Stimulated activated CD4-positive, alpha-beta T cell treated with anti-CD3 and anti-CD28 coated beads, Interleukin-15, amount 100 ng/mL, for 24 hours (primary cell): Measurements from ENCODE around the gene STAT3.
"Not testable (repeated sequence)": the region's sequence is repeated elsewhere in the genome, so short reads cannot be mapped to it uniquely, and the experiment has no call there.

Source experiments
- DNase-seq: peaks from one replicate; pipeline ENCODE4 v3.0.0-alpha.2; 2020

STAT3 gene

GRCh38 chr17:42312285-42313130, 75.7 kb downstream of the STAT3 start:
- DNase-seq = peak; percentile 89

GRCh38 chr17:42312035-42312284, 76.3 kb downstream of the STAT3 start:
- no peak for DNase-seq

GRCh38 chr17:42311240-42312034, 76.8 kb downstream of the STAT3 start:
- DNase-seq = peak; percentile 51

- DNase-seq = peak; percentile 54
Observed at GRCh38 chr17:42310787-42311215, 77.4 kb downstream of the STAT3 start.

- DNase-seq = no peak
Observed at GRCh38 chr17:42309986-42310786, 78.1 kb downstream of the STAT3 start.

- no peak for DNase-seq
Observed at GRCh38 chr17:42309142-42309541, 79.1 kb downstream of the STAT3 start.

GRCh38 chr17:42308446-42308845, 79.8 kb downstream of the STAT3 start:
- no peak for DNase-seq

- DNase-seq = no peak
Observed at GRCh38 chr17:42307362-42307927, 80.8 kb downstream of the STAT3 start.

- no peak for DNase-seq
Observed at GRCh38 chr17:42306385-42306667, 81.9 kb downstream of the STAT3 start.

GRCh38 chr17:42305543-42306384, 82.5 kb downstream of the STAT3 start:
- no peak for DNase-seq

- not testable (repeated sequence) for DNase-seq
Observed at GRCh38 chr17:42305031-42305330, 83.3 kb downstream of the STAT3 start.

- DNase-seq = no peak
Observed at GRCh38 chr17:42304187-42305030, 83.8 kb downstream of the STAT3 start.

- no peak for DNase-seq
Observed at GRCh38 chr17:42303694-42304093, 84.5 kb downstream of the STAT3 start.

GRCh38 chr17:42301022-42301421, 87.2 kb downstream of the STAT3 start:
- no peak for DNase-seq

GRCh38 chr17:42299913-42300312, 88.3 kb downstream of the STAT3 start:
- not testable (repeated sequence) for DNase-seq

- DNase-seq = not testable (repeated sequence)
Observed at GRCh38 chr17:42299361-42299760, 88.9 kb downstream of the STAT3 start.

GRCh38 chr17:42297775-42298174, 90.5 kb downstream of the STAT3 start:
- not testable (repeated sequence) for DNase-seq

- no peak for DNase-seq
Observed at GRCh38 chr17:42296012-42296411, 92.2 kb downstream of the STAT3 start.

GRCh38 chr17:42294469-42295398, 93.5 kb downstream of the STAT3 start:
- no peak for DNase-seq

- no peak for DNase-seq
Observed at GRCh38 chr17:42291129-42291528, 97.1 kb downstream of the STAT3 start.
